ENCODE measurements around the gene EPC2. TPM values are rescaled to one million over a fixed set of nuclear protein-coding genes. Genes with fewer than 3 reads are reported as not detected.
"Not testable (repeated sequence)": the region's sequence is repeated elsewhere in the genome, so short reads cannot be mapped to it uniquely, and the experiment has no call there.

Gene EPC2
- total and polyA plus RNA-seq, 2 experiments from 2014 or later: 4.2 to 20.0 TPM

- peak overlapping the region; percentile 76 for H2AFZ ChIP-seq
- H3K9me2 ChIP-seq (ENCODE audit: insufficient read depth): no peaks in the 10 kb centered on the region
- peaks cover 18% of the 10 kb centered on the region for H4K20me1 ChIP-seq (ENCODE audit: insufficient read depth)
- H3K9me3 ChIP-seq (ENCODE audit: low read depth): no peaks in the 10 kb centered on the region
- no peaks in the 10 kb centered on the region for H3K27me3 ChIP-seq (replicated peaks; ENCODE audit: insufficient read depth)
- H3K36me3 ChIP-seq (ENCODE audit: low read depth): no peaks in the 10 kb centered on the region
- TF ChIP-seq EZH2phosphoT487 (IDR thresholded peaks at IDR 0.05; ENCODE audit: insufficient read depth, low read depth): no peak
- no peak for TF ChIP-seq EZH2 (IDR thresholded peaks at IDR 0.05; ENCODE audit: insufficient read depth, poor library complexity, severe bottlenecking)
- H3K79me2 ChIP-seq (ENCODE audit: insufficient read depth): peaks cover 54% of the 10 kb centered on the region
- peak overlapping the region; percentile 84 for H3K4me2 ChIP-seq (ENCODE audit: unreplicated experiment)
- peak overlapping the region; percentile 90 for H3K27ac ChIP-seq
- in situ Hi-C loops (cut with MboI): loop anchor here (25.0 kb wide), 2 partner anchors 667 to 917 kb away; no protein-coding TSS in a partner anchor
- peak; percentile 93 for DNase-seq
- 0 to 1% methylated on average over 36 to 47 of the region's 47 CpGs for WGBS, 2 experiments (ENCODE audit: low coverage in 1 of 2, low lambda C conversion rate in 2 of 2, missing lambda C conversion rate in 2 of 2)
- H3K4me3 ChIP-seq: peak overlapping the region; percentile 90
- peak overlapping the region; percentile 91 for H3K9ac ChIP-seq
- H3F3A ChIP-seq (ENCODE audit: insufficient read depth): 0 out of 2 replicates have a peak, but pooled peaks cover 8% of the 10 kb centered on the region
- H3K4me1 ChIP-seq (ENCODE audit: insufficient read depth): peaks cover 5% of the 10 kb centered on the region; the same call in 1 of the 2 replicates
Observed at GRCh38 chr2:148645539-148646230, 1.1 kb downstream of the EPC2 start.

GRCh38 chr2:148646231-148646559 is 1.6 kb downstream of the EPC2 start:
- 13 to 14% methylated on average over 4 of the region's 4 CpGs for WGBS, 2 experiments (ENCODE audit: low coverage in 1 of 2, low lambda C conversion rate in 2 of 2, missing lambda C conversion rate in 2 of 2)
- TF ChIP-seq EZH2phosphoT487 (IDR thresholded peaks at IDR 0.05; ENCODE audit: insufficient read depth, low read depth): no peak
- TF ChIP-seq EZH2 (IDR thresholded peaks at IDR 0.05; ENCODE audit: insufficient read depth, poor library complexity, severe bottlenecking): no peak
- no peaks in the 10 kb centered on the region for H3K9me3 ChIP-seq (ENCODE audit: low read depth)
- H3K36me3 ChIP-seq (ENCODE audit: low read depth): no peaks in the 10 kb centered on the region
- in situ Hi-C loops (cut with MboI): loop anchor here (25.0 kb wide), 2 partner anchors 666 to 916 kb away; no protein-coding TSS in a partner anchor
- peak overlapping the region; percentile 90 for H3K27ac ChIP-seq
- no peak for DNase-seq
- H3K4me1 ChIP-seq (ENCODE audit: insufficient read depth): peaks cover 5% of the 10 kb centered on the region; the same call in 1 of the 2 replicates
- peaks cover 23% of the 10 kb centered on the region for H4K20me1 ChIP-seq (ENCODE audit: insufficient read depth)
- H3F3A ChIP-seq (ENCODE audit: insufficient read depth): 0 out of 2 replicates have a peak, but pooled peaks cover 8% of the 10 kb centered on the region
- H3K4me3 ChIP-seq: peak overlapping the region; percentile 90
- H3K79me2 ChIP-seq (ENCODE audit: insufficient read depth): peaks cover 59% of the 10 kb centered on the region
- peak overlapping the region; percentile 76; the same call in 1 of the 2 replicates for H2AFZ ChIP-seq
- H3K4me2 ChIP-seq (ENCODE audit: unreplicated experiment): peak overlapping the region; percentile 84
- no peaks in the 10 kb centered on the region for H3K27me3 ChIP-seq (replicated peaks; ENCODE audit: insufficient read depth)
- H3K9ac ChIP-seq: peak overlapping the region; percentile 91
- H3K9me2 ChIP-seq (ENCODE audit: insufficient read depth): no peaks in the 10 kb centered on the region

- H3F3A ChIP-seq (ENCODE audit: insufficient read depth); H2AFZ ChIP-seq; H3K4me1 ChIP-seq (ENCODE audit: insufficient read depth); H3K9ac ChIP-seq; H3K9me3 ChIP-seq (ENCODE audit: low read depth); H3K9me2 ChIP-seq (ENCODE audit: insufficient read depth); H3K4me2 ChIP-seq (ENCODE audit: unreplicated experiment); H3K36me3 ChIP-seq (ENCODE audit: low read depth); H3K27ac ChIP-seq; H3K4me3 ChIP-seq; H3K27me3 ChIP-seq (replicated peaks; ENCODE audit: insufficient read depth); DNase-seq: not testable (repeated sequence)
- 85 to 88% methylated on average over 12 of the region's 12 CpGs for WGBS, 2 experiments (ENCODE audit: low coverage in 1 of 2, low lambda C conversion rate in 2 of 2, missing lambda C conversion rate in 2 of 2)
- Histone ChIP-seq H4K20me1 (ENCODE audit: insufficient read depth) (peaks cover 37% of the 10 kb centered on the region), H3K79me2 (ENCODE audit: insufficient read depth) (peaks cover 74% of the 10 kb centered on the region)
- in situ Hi-C loops (cut with MboI): loop anchor here (25.0 kb wide), 2 partner anchors 665 to 915 kb away; no protein-coding TSS in a partner anchor
Observed at GRCh38 chr2:148647711-148648110, 3.2 kb downstream of the EPC2 start.

GRCh38 chr2:148649936-148650335 is 5.4 kb downstream of the EPC2 start:
- Histone ChIP-seq H3K27me3 (replicated peaks; ENCODE audit: insufficient read depth) (no peaks in the 10 kb centered on the region), H3K4me2 (ENCODE audit: unreplicated experiment) (no peak overlapping the region), H3F3A (ENCODE audit: insufficient read depth) (0 out of 2 replicates have a peak, but pooled peaks cover 8% of the 10 kb centered on the region), H4K20me1 (ENCODE audit: insufficient read depth) (peaks cover 55% of the 10 kb centered on the region), H3K9me3 (ENCODE audit: low read depth) (no peaks in the 10 kb centered on the region), H3K9me2 (ENCODE audit: insufficient read depth) (no peaks in the 10 kb centered on the region), H3K36me3 (ENCODE audit: low read depth) (no peaks in the 10 kb centered on the region), H2AFZ (no peak overlapping the region), H3K4me3 (no peak overlapping the region), H3K9ac (no peak overlapping the region), H3K27ac (no peak overlapping the region), H3K4me1 (ENCODE audit: insufficient read depth) (peaks cover 5% of the 10 kb centered on the region; the same call in 1 of the 2 replicates), H3K79me2 (ENCODE audit: insufficient read depth) (peaks cover 96% of the 10 kb centered on the region)
- DNase-seq: no peak
- no peak for TF ChIP-seq EZH2 (IDR thresholded peaks at IDR 0.05; ENCODE audit: insufficient read depth, poor library complexity, severe bottlenecking)
- no peak for TF ChIP-seq EZH2phosphoT487 (IDR thresholded peaks at IDR 0.05; ENCODE audit: insufficient read depth, low read depth)
- in situ Hi-C loops (cut with MboI): loop anchor here (25.0 kb wide), 2 partner anchors 662 to 912 kb away; no protein-coding TSS in a partner anchor

Measured in GM23248 (cell line).